Measurements from ENCODE around the gene TTC7B.

Gene TTC7B

DNA sequence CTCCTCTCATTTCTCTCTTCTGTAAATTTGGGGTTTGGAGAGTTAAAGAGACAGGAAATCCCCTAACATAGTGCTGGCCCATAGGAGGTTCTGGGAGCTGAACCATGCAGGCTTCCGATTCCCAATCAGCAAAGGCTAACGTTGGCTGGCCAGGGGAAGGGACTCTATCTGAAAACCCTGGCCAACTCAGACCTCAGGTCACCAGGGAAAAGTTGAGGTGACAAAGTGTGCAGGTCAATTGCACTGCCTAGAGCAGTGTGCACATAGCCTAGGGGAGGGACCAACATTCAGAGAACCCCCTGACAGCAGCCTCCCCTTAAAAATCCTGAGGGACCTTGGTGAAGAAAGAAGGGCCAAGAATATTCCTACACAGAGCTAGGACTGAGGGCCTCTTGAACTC lies 38.9 kb downstream of the TTC7B start:
- POLR2A ChIA-PET, result no interaction called here
- CTCF ChIA-PET, result interaction anchor here (6.4 kb wide), 1 partner anchor 17 kb away, joined by 46 read pairs; no protein-coding TSS in a partner anchor
- TF ChIP-seq CTCF (IDR thresholded peaks at IDR 0.05; ENCODE audit: insufficient read depth, low read length, missing control alignments), result no peak
- H3K4me3 ChIP-seq (ENCODE audit: low read depth, low read length), result no peak overlapping the region
- no peak for DNase-seq (ENCODE audit: low read depth, low spot score)

GRCh38 chr14:90775441-90775840 lies 40.8 kb downstream of the TTC7B start:
- ChIA-PET CTCF (interaction anchor here (2.7 kb wide), 1 partner anchor 17 kb away, joined by 11 read pairs; no protein-coding TSS in a partner anchor), POLR2A (no interaction called here)
- TF ChIP-seq CTCF (IDR thresholded peaks at IDR 0.05; ENCODE audit: insufficient read depth, low read length, missing control alignments), result no peak
- no peak overlapping the region for H3K4me3 ChIP-seq (ENCODE audit: low read depth, low read length)
- DNase-seq (ENCODE audit: low read depth, low spot score), result no peak

GRCh38 chr14:90774316-90774715 lies 41.9 kb downstream of the TTC7B start:
- TF ChIP-seq CTCF (IDR thresholded peaks at IDR 0.05; ENCODE audit: insufficient read depth, low read length, missing control alignments), result no peak
- no peak for DNase-seq (ENCODE audit: low read depth, low spot score)
- CTCF ChIA-PET, result interaction anchor here (2.7 kb wide), 1 partner anchor 16 kb away, joined by 11 read pairs; no protein-coding TSS in a partner anchor
- no peak overlapping the region for H3K4me3 ChIP-seq (ENCODE audit: low read depth, low read length)
- POLR2A ChIA-PET, result no interaction called here

DNA sequence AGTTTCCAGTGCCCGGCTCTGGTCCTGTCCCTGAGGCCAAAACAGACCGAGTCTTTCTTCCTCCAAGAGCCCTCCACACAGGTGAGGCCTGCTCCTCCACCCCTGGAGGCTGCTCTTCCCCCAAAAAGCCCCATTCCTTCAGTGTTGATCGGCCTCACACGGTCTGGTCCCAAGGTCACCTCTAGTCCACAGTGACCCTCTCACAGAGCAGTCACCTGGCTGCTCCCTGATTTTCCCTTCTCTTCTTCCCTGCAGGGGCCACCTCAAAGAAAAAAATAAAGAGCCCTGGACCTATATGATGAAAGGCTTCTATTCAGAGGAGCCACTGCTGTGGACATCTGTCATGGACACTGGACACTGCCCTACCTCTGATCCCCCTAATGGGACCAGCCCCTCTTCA lies 42.5 kb downstream of the TTC7B start:
- POLR2A ChIA-PET, result no interaction called here
- no peak for TF ChIP-seq CTCF (IDR thresholded peaks at IDR 0.05; ENCODE audit: insufficient read depth, low read length, missing control alignments)
- no peak for DNase-seq (ENCODE audit: low read depth, low spot score)
- CTCF ChIA-PET, result interaction anchor here (2.7 to 7.4 kb wide), 2 partner anchors 14 to 15 kb away, joined by 11 to 96 read pairs; no protein-coding TSS in a partner anchor
- H3K4me3 ChIP-seq (ENCODE audit: low read depth, low read length), result no peak overlapping the region

GRCh38 chr14:90773196-90773486 lies 43.1 kb downstream of the TTC7B start:
- CTCF ChIA-PET, result interaction anchor here (7.4 kb wide), 1 partner anchor 14 kb away, joined by 96 read pairs; no protein-coding TSS in a partner anchor
- POLR2A ChIA-PET, result no interaction called here
- DNase-seq (ENCODE audit: low read depth, low spot score), result no peak
- no peak overlapping the region for H3K4me3 ChIP-seq (ENCODE audit: low read depth, low read length)
- no peak for TF ChIP-seq CTCF (IDR thresholded peaks at IDR 0.05; ENCODE audit: insufficient read depth, low read length, missing control alignments)

- no peak for DNase-seq (ENCODE audit: low read depth, low spot score)
These were observed 48.3 kb downstream of the TTC7B start for GRCh38 chr14:90767899-90768298.

More at GRCh38 chr14:90767899-90768298, 48.3 kb downstream of the TTC7B start:
- no peak for TF ChIP-seq CTCF (IDR thresholded peaks at IDR 0.05; ENCODE audit: insufficient read depth, low read length, missing control alignments)
- H3K4me3 ChIP-seq (ENCODE audit: low read depth, low read length), result no peak overlapping the region
- ChIA-PET CTCF (interaction anchor here (1.2 to 7.4 kb wide), 3 partner anchors 9 to 13 kb away, joined by 3 to 96 read pairs (median 3); no protein-coding TSS in a partner anchor), POLR2A (no interaction called here)
